ENCODE results near the gene SCGB2B2. TPM values are rescaled to one million over a fixed set of nuclear protein-coding genes. Genes with fewer than 3 reads are reported as not detected.
A peak's percentile ranks its signal among the peaks of the same experiment; 100 is the strongest.

Gene SCGB2B2, protein sequence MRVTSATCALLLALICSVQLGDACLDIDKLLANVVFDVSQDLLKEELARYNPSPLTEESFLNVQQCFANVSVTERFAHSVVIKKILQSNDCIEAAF
- total RNA-seq = 1 to 10 TPM in 1 of 2 donors, under 1 TPM in 1; 0.47 to 1.7 TPM
- polyA plus RNA-seq (ENCODE audit: insufficient read length in 6 of 6) = 1 to 10 TPM; 1.0 to 1.7 (median 1.4) TPM
- long read RNA-seq, donor 1 = 0 reads
- long read RNA-seq, donor 2, partial matches to known transcripts = 36 of 36 reads
- long read RNA-seq, donor 2, other reads (novel, unspliced or antisense) = 0 of 36 reads
- long read RNA-seq, donor 3, partial matches to known transcripts = 19 of 26 reads
- long read RNA-seq, donor 3, other reads (novel, unspliced or antisense) = 7 of 26 reads
- long read RNA-seq, donor 4 = 0 reads
- long read RNA-seq, donor 5 = 0 reads
- long read RNA-seq, donor 6, partial matches to known transcripts = 19 of 19 reads
- long read RNA-seq, donor 6, other reads (novel, unspliced or antisense) = 0 of 19 reads
- long read RNA-seq, donor 7 = 0 reads
- long read RNA-seq, donor 8, partial matches to known transcripts = 0 of 1 reads
- long read RNA-seq, donor 8, other reads (novel, unspliced or antisense) = 0 of 1 reads
- long read RNA-seq, donor 9 = 0 reads
- long read RNA-seq, donor 10 = 0 reads
- long read RNA-seq, donor 11 = 0 reads
- long read RNA-seq, donor 12, partial matches to known transcripts = 5 of 5 reads
- long read RNA-seq, donor 12, other reads (novel, unspliced or antisense) = 0 of 5 reads

DNA sequence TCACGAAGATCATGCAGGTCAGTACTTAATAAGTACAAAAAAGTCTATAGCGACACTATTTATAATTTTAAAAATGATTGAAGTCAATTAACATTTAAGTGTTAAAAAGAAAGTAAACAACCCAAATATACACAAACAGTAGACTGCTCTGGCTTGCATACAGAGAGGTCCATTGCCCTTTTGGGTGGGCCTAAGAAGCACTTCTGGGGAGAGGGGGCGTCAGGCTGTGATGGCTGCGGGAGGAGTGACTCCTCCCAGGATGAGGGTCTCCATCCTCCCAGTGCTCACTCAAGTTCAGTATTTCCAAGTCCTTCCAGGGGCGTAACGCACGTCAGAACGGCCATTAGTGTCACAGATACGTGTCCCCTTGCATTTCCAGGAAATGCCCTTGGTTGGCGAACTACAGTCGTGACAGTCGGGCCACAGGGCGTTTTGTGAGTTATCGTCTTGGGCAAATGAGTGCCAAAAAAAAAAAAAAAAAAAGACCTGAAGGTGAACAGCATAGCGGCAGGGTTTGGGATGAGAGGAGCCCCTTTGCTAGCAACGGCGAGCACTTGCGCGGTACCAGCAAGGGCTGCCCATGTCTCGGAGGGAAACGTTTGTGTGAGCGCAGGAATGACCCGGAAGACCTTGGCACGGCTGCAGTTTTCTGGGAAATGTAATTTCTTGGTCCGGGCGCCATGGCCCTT lies at the start of gene SCGB2B2:
TSS of gene SCGB2B2 (minus strand) at position 463 of the 689 bp plus-strand sequence. CDS start 82,596 bp downstream, outside the sequence.
- DNase-seq = no peak
- Histone ChIP-seq H3K27me3 (no peaks in the 10 kb centered on the region), H3K27ac (peak within 1 kb of the TSS; percentile 98), H3K4me3 (peak within 1 kb of the TSS; percentile 64 to 81), H3K36me3 (peaks cover 0 to 29% of the 10 kb centered on the region in 2 donors), H3K9me3 (peaks cover 0 to 16% of the 10 kb centered on the region in 2 donors), H3K4me1 (peaks cover 0 to 17% of the 10 kb centered on the region in 2 donors)
- TF ChIP-seq CTCF (IDR thresholded peaks at IDR 0.05) = no peak
- peak; percentile 81 for ATAC-seq
- intact Hi-C loops (cut with DNase I) = no loop called here

- no peak for TF ChIP-seq CTCF (IDR thresholded peaks at IDR 0.05)
These were observed 48.4 kb upstream of the SCGB2B2 start for GRCh38 chr19:34725400-34725799.

GRCh38 chr19:34722353-34722752 lies 45.4 kb upstream of the SCGB2B2 start:
- intact Hi-C loops (cut with DNase I) = no loop called here
- H3K4me1 ChIP-seq = no peaks in the 10 kb centered on the region
- H3K27ac ChIP-seq = no peak overlapping the region
- no peak overlapping the region for H3K4me3 ChIP-seq
- TF ChIP-seq CTCF (IDR thresholded peaks at IDR 0.05) = no peak
- DNase-seq = no peak
- no peaks in the 10 kb centered on the region for H3K36me3 ChIP-seq
- no peak for ATAC-seq
- H3K27me3 ChIP-seq = no peaks in the 10 kb centered on the region
- H3K9me3 ChIP-seq = no peaks in the 10 kb centered on the region

More at GRCh38 chr19:34725400-34725799, 48.4 kb upstream of the SCGB2B2 start:
- no peaks in the 10 kb centered on the region for H3K4me1 ChIP-seq
- DNase-seq = no peak
- intact Hi-C loops (cut with DNase I) = no loop called here
- H3K36me3 ChIP-seq = no peaks in the 10 kb centered on the region
- H3K27ac ChIP-seq = no peak overlapping the region
- ATAC-seq = no peak
- no peak overlapping the region for H3K4me3 ChIP-seq
- no peaks in the 10 kb centered on the region for H3K27me3 ChIP-seq
- no peaks in the 10 kb centered on the region for H3K9me3 ChIP-seq

GRCh38 chr19:34715357-34715756 lies 38.4 kb upstream of the SCGB2B2 start:
- intact Hi-C loops (cut with DNase I) = no loop called here
- H3K9me3 ChIP-seq = peaks cover 0 to 11% of the 10 kb centered on the region in 2 donors
- no peaks in the 10 kb centered on the region for H3K4me1 ChIP-seq
- H3K36me3 ChIP-seq = no peaks in the 10 kb centered on the region
- ATAC-seq (no peak), DNase-seq (no peak)
- H3K27ac ChIP-seq = no peak overlapping the region
- no peak for TF ChIP-seq CTCF (IDR thresholded peaks at IDR 0.05)
- no peaks in the 10 kb centered on the region for H3K27me3 ChIP-seq
- no peak overlapping the region for H3K4me3 ChIP-seq
